ENCODE measurements around the gene UVSSA.

Gene UVSSA

GRCh38 chr4:1363513-1363912, 16.5 kb downstream of the UVSSA start:
- no peaks in the 10 kb centered on the region for H3K36me3 ChIP-seq (replicated peaks; ENCODE audit: low read depth, low read length)
- TF ChIP-seq CTCF (IDR thresholded peaks at IDR 0.05; ENCODE audit: low read depth, low read length), result no peak
- no peak for TF ChIP-seq EZH2phosphoT487 (IDR thresholded peaks at IDR 0.05; ENCODE audit: low read depth)
- H3K27ac ChIP-seq (ENCODE audit: low read length), result no peak overlapping the region

GRCh38 chr4:1364217-1364616, 17.2 kb downstream of the UVSSA start:
- H3K9ac ChIP-seq (ENCODE audit: low read length), result no peak overlapping the region
- H3K4me2 ChIP-seq (ENCODE audit: low read length), result no peak overlapping the region
- H2AFZ ChIP-seq (ENCODE audit: low read depth, low read length), result no peak overlapping the region
- TF ChIP-seq EZH2phosphoT487 (IDR thresholded peaks at IDR 0.05; ENCODE audit: low read depth) (no peak), CTCF (IDR thresholded peaks at IDR 0.05; ENCODE audit: low read depth, low read length) (no peak)
- no peak overlapping the region for H3K4me3 ChIP-seq (ENCODE audit: low read length)
- no peaks in the 10 kb centered on the region for H4K20me1 ChIP-seq (ENCODE audit: insufficient read depth, low read length)
- H3K9me3 ChIP-seq (ENCODE audit: insufficient read depth, low read length), result no peaks in the 10 kb centered on the region
- H3K27me3 ChIP-seq (ENCODE audit: low read depth, low read length), result no peaks in the 10 kb centered on the region
- H3K27ac ChIP-seq (ENCODE audit: low read length), result no peak overlapping the region
- no peaks in the 10 kb centered on the region for H3K36me3 ChIP-seq (replicated peaks; ENCODE audit: low read depth, low read length)
- H3K79me2 ChIP-seq (ENCODE audit: low read length), result no peaks in the 10 kb centered on the region
- no peaks in the 10 kb centered on the region for H3K4me1 ChIP-seq (ENCODE audit: low read length)

More at GRCh38 chr4:1363513-1363912, 16.5 kb downstream of the UVSSA start:
- Histone ChIP-seq H3K4me3 (ENCODE audit: low read length) (no peak overlapping the region), H3K79me2 (ENCODE audit: low read length) (no peaks in the 10 kb centered on the region), H3K9me3 (ENCODE audit: insufficient read depth, low read length) (no peaks in the 10 kb centered on the region), H2AFZ (ENCODE audit: low read depth, low read length) (no peak overlapping the region), H3K4me1 (ENCODE audit: low read length) (no peaks in the 10 kb centered on the region), H3K27me3 (ENCODE audit: low read depth, low read length) (no peaks in the 10 kb centered on the region), H3K4me2 (ENCODE audit: low read length) (no peak overlapping the region), H4K20me1 (ENCODE audit: insufficient read depth, low read length) (no peaks in the 10 kb centered on the region), H3K9ac (ENCODE audit: low read length) (no peak overlapping the region)

- Histone ChIP-seq H3K27me3 (ENCODE audit: low read depth, low read length) (no peaks in the 10 kb centered on the region), H3K27ac (ENCODE audit: low read length) (no peak overlapping the region), H4K20me1 (ENCODE audit: insufficient read depth, low read length) (no peaks in the 10 kb centered on the region), H3K9me3 (ENCODE audit: insufficient read depth, low read length) (no peaks in the 10 kb centered on the region), H3K4me2 (ENCODE audit: low read length) (no peak overlapping the region), H3K79me2 (ENCODE audit: low read length) (no peaks in the 10 kb centered on the region), H3K4me1 (ENCODE audit: low read length) (no peaks in the 10 kb centered on the region), H3K9ac (ENCODE audit: low read length) (no peak overlapping the region), H3K4me3 (ENCODE audit: low read length) (no peak overlapping the region), H3K36me3 (replicated peaks; ENCODE audit: low read depth, low read length) (no peaks in the 10 kb centered on the region), H2AFZ (ENCODE audit: low read depth, low read length) (no peak overlapping the region)
- no peak for TF ChIP-seq EZH2phosphoT487 (IDR thresholded peaks at IDR 0.05; ENCODE audit: low read depth)
These were observed 17.7 kb downstream of the UVSSA start for GRCh38 chr4:1364748-1365147.

- H3K27ac ChIP-seq (ENCODE audit: low read length), result no peak overlapping the region
- TF ChIP-seq CTCF (IDR thresholded peaks at IDR 0.05; ENCODE audit: low read depth, low read length) (0 out of 2 replicates have a peak, but pooled peaks have one; percentile 13), EZH2phosphoT487 (IDR thresholded peaks at IDR 0.05; ENCODE audit: low read depth) (no peak)
These were observed 18.5 kb downstream of the UVSSA start for GRCh38 chr4:1365271-1366178.

More at GRCh38 chr4:1365271-1366178, 18.5 kb downstream of the UVSSA start:
- no peaks in the 10 kb centered on the region for H3K79me2 ChIP-seq (ENCODE audit: low read length)
- H4K20me1 ChIP-seq (ENCODE audit: insufficient read depth, low read length), result no peaks in the 10 kb centered on the region
- no peaks in the 10 kb centered on the region for H3K9me3 ChIP-seq (ENCODE audit: insufficient read depth, low read length)
- H2AFZ ChIP-seq (ENCODE audit: low read depth, low read length), result no peak overlapping the region
- H3K36me3 ChIP-seq (replicated peaks; ENCODE audit: low read depth, low read length), result no peaks in the 10 kb centered on the region
- no peak overlapping the region for H3K4me2 ChIP-seq (ENCODE audit: low read length)
- H3K27me3 ChIP-seq (ENCODE audit: low read depth, low read length), result no peaks in the 10 kb centered on the region
- H3K4me1 ChIP-seq (ENCODE audit: low read length), result no peaks in the 10 kb centered on the region
- no peak overlapping the region for H3K9ac ChIP-seq (ENCODE audit: low read length)
- H3K4me3 ChIP-seq (ENCODE audit: low read length), result no peak overlapping the region
